ENCODE measurements around the gene SLC49A4.

- TF ChIP-seq CTCF (IDR thresholded peaks at IDR 0.05; ENCODE audit: insufficient read depth, low read depth, low read length) (no peak), EZH2 (IDR thresholded peaks at IDR 0.05; ENCODE audit: insufficient read depth, low read length) (no peak)
Measured at GRCh38 chr3:122785231-122785630, 9.6 kb upstream of the SLC49A4 start.
